ENCODE results near the gene CARTPT.

Gene CARTPT

DNA sequence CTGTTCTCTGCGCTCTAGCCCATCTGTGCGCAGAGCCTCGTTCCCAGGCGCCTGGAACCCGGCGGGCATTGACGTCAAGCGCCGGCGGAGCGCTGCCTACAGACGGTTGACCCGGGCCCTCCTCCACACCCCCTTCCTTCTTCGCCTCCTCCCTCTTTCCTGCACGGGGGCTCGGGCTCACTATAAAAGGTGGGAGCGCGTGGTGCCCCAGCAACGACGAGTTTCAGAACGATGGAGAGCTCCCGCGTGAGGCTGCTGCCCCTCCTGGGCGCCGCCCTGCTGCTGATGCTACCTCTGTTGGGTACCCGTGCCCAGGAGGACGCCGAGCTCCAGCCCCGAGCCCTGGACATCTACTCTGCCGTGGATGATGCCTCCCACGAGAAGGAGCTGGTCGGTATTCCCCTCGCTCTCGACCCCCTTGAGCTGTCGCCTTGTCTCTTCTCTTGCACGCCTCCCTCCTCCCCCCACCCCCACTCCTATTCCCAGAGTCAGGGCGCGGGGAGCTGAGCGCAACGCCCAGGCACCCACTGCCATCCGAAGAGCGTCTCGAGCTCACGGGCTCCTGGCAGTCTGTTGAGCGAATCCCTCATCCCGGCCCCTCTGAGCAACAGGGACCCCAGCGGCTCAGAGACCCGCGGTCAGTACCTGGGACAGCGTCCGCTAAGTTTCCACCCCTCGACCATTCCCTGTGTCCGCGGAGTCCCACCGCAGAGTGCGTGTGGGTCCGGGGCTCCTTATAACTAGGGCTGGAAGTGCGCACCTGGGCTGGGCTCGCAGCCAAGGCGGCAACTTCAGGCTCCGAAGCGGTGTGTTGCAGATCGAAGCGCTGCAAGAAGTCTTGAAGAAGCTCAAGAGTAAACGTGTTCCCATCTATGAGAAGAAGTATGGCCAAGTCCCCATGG, at the start of gene CARTPT:
Gene CARTPT, plus strand, starts transcription at position 213 of the 902 bp plus-strand sequence. Its CDS starts 19 bp downstream, at position 232.
- H3K4me3 ChIP-seq (ENCODE audit: low read depth, low read length) = no peak within 1 kb of the TSS
- TF ChIP-seq, protein P1, sequence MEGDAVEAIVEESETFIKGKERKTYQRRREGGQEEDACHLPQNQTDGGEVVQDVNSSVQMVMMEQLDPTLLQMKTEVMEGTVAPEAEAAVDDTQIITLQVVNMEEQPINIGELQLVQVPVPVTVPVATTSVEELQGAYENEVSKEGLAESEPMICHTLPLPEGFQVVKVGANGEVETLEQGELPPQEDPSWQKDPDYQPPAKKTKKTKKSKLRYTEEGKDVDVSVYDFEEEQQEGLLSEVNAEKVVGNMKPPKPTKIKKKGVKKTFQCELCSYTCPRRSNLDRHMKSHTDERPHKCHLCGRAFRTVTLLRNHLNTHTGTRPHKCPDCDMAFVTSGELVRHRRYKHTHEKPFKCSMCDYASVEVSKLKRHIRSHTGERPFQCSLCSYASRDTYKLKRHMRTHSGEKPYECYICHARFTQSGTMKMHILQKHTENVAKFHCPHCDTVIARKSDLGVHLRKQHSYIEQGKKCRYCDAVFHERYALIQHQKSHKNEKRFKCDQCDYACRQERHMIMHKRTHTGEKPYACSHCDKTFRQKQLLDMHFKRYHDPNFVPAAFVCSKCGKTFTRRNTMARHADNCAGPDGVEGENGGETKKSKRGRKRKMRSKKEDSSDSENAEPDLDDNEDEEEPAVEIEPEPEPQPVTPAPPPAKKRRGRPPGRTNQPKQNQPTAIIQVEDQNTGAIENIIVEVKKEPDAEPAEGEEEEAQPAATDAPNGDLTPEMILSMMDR (IDR thresholded peaks at IDR 0.05; ENCODE audit: borderline replicate concordance, insufficient read depth, low read depth, low read length) = no peak

GRCh38 chr5:71677977-71678376, 41.1 kb upstream of the CARTPT start:
- TF ChIP-seq, protein P1 (IDR thresholded peaks at IDR 0.05; ENCODE audit: borderline replicate concordance, insufficient read depth, low read depth, low read length) = no peak

GRCh38 chr5:71679714-71680113, 39.4 kb upstream of the CARTPT start:
- no peak overlapping the region for H3K4me3 ChIP-seq (ENCODE audit: low read depth, low read length)
- TF ChIP-seq, protein P1 (IDR thresholded peaks at IDR 0.05; ENCODE audit: borderline replicate concordance, insufficient read depth, low read depth, low read length) = no peak

More at GRCh38 chr5:71677977-71678376, 41.1 kb upstream of the CARTPT start:
- no peak overlapping the region for H3K4me3 ChIP-seq (ENCODE audit: low read depth, low read length)

GRCh38 chr5:71680510-71680909, 38.6 kb upstream of the CARTPT start:
- TF ChIP-seq, protein P1 (IDR thresholded peaks at IDR 0.05; ENCODE audit: borderline replicate concordance, insufficient read depth, low read depth, low read length) = no peak
- H3K4me3 ChIP-seq (ENCODE audit: low read depth, low read length) = no peak overlapping the region

DNA sequence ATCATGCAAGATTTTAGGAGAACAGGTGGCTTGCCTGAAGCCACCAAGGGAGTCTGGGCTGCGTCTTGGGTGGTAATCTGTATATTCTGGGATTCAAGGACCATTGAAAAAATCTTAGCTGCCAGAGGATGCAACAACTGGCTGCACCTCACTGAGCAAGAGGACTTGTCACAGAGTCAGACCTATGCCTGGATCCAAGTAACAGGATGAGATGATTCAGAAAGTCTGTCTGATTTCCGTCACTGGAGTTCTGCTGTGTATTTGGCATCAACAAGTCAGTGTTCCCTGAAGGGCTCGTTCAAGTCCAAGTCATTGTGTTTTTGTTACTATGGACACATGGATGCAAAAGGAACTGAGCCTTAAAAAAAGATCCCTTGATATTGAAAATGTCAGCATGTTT, 37.8 kb upstream of the CARTPT start:
- TF ChIP-seq, protein P1 (IDR thresholded peaks at IDR 0.05; ENCODE audit: borderline replicate concordance, insufficient read depth, low read depth, low read length) = no peak
- H3K4me3 ChIP-seq (ENCODE audit: low read depth, low read length) = no peak overlapping the region

GRCh38 chr5:71684309-71684708, 34.8 kb upstream of the CARTPT start:
- no peak overlapping the region for H3K4me3 ChIP-seq (ENCODE audit: low read depth, low read length)
- TF ChIP-seq, protein P1 (IDR thresholded peaks at IDR 0.05; ENCODE audit: borderline replicate concordance, insufficient read depth, low read depth, low read length) = no peak
